ENCODE results near the gene CLK1.
"Not testable (repeated sequence)": the region's sequence is repeated elsewhere in the genome, so short reads cannot be mapped to it uniquely, and the experiment has no call there.

The CLK1 gene

DNA sequence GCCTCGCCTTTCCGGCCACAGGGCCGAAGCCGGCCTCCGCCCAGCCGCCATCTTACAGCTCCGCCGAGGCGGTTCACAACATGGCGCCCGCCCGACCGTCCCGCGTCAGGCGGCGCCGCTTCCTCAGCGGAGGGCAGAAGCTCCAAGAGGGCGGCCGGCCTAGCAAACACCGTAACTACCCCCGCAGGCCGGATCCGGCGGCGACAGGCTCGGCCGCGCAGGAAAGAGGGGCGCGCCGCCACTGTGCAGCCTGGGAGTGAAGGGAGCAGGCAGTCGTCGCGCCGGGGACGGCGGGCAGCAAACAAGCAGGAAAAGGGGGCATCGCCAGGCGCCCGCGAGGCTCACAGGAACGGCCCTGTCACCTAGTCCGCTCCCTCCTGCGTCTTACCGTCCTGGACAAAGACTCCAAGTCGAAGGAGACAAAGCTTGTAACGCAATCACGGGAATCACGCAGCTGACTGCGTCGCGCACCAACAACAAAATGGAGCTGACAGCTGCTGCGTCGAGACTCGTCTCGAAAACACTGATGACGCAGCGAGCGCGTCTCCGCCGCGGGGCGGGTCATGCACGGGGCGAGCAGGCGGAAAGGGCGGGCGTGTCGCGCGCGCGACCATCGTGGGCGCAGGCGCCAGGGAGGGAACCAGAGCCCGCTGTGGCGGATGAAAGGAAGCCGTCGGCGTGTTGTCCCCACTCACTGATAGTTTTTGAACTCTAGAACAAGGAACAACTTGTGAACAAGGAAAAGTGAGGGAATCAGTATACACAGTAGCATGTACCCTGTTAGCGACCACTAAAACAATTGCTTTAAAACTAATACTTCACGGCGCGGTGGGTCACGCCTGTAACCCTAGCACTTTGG lies at the start of gene CLK1:
Gene CLK1, minus strand, starts transcription at position 483 of the 859 bp plus-strand sequence. CDS start 2,796 bp downstream, outside the sequence.
- DNase-seq, result peak; percentile 97

DNA sequence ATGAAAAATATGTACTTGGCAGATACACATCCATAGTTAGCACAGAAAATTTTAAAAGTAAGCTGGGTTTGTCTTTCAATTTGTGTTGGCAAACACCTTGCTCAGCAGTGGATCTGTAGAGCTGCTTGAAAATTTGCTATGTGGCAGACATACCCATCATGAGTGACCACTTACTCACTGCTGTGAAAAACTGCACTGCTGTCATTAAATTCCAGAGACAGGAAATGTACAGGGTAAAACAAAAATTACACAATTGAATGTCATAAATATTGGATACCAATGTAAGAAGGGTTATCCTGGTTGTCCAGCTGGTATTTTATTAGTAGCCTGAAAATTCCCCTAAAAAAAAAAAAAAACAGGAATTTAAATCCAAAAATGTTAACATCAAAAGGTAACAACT lies 49.2 kb upstream of the CLK1 start:
- DNase-seq, result no peak

DNA sequence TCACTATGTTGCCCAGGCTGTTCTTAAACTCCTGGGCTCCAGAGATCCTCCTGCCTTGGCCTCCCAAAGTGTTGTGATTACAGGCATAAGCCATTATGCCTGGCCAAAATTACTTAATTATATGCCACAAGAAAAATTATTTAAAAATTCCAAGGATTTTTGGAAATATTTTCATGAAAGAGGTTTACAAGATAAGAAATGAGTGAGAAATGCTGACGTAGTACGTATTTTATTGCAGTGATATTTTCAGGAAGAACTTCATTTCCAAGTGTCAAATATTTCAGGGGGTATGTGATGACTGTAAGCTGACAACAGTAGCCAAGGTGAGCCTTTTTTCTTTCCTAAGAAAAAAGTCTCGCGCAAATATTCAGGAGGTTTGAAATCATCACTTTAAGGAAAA lies 45.5 kb upstream of the CLK1 start:
- DNase-seq, result no peak

DNA sequence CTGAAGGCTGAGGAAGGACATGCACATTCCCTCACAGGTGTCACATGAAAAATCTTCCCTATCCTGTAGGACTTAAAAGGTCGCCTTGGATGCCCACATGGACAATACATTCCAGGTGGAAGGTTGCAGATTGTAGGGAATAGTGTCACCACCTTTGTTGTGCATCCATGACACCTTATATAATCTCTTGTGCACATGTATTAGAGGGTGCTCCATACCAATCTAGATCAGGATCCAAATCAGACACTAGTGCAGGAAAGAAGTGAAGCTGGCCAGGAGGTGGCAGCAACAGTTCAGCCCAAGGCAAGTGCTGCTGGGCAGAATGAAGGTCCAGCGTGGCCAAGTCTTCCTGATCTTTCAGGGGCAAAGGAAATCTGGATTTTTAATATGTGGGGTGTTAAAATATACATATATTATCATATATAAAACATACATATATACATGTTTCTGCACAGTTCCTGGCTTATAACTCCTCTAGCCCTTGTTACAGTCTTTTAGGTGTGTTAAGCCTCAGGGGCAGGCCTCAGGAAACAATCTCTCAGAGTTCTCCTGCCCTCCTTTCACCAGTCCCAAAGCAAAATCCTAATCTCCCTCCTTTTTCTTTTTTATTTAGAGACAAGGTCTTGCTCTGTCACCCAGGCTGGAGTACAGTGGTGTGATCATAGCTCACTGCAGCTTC lies 41.3 kb upstream of the CLK1 start:
- DNase-seq, result peak; percentile 89

- DNase-seq, result peak; percentile 97
These were observed 37.1 kb upstream of the CLK1 start for GRCh38 chr2:200901459-200902072.

- no peak for DNase-seq
These were observed 35.0 kb upstream of the CLK1 start for GRCh38 chr2:200899482-200899881.

- DNase-seq, result peak; percentile 99
These were observed 24.5 kb upstream of the CLK1 start, which contains the start of the genes NIF3L1 and PPIL3 for GRCh38 chr2:200888704-200889625. Gene NIF3L1 (plus strand): TSS chr2:200889371. CDS start chr2:200891944, 2,573 bp downstream. Gene PPIL3 (minus strand): TSS chr2:200889077. CDS start chr2:200887615, 1,462 bp downstream.

GRCh38 chr2:200881715-200882249 lies 17.3 kb upstream of the CLK1 start:
- DNase-seq, result not testable (repeated sequence)

GRCh38 chr2:200878289-200878880 lies 13.9 kb upstream of the CLK1 start:
- no peak for DNase-seq

DNA sequence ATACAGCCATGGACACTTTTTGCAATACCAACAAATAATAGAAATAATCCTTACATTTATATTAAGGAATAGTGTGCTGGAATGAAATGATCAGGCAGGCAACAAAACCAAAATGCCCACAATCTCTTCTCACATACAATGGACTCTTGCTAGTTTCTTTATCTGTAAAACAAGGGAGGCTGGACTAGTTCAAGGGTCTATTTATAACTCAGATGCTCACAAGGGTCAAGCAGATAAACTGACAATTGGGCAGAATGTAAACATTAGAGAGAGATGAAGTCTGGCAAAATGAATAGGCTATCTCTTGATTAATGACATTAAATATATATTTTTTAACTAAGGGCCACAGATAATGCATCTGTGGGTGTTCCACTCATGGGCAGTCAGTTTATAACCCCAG lies 13.0 kb upstream of the CLK1 start:
- DNase-seq, result peak; percentile 44

DNA sequence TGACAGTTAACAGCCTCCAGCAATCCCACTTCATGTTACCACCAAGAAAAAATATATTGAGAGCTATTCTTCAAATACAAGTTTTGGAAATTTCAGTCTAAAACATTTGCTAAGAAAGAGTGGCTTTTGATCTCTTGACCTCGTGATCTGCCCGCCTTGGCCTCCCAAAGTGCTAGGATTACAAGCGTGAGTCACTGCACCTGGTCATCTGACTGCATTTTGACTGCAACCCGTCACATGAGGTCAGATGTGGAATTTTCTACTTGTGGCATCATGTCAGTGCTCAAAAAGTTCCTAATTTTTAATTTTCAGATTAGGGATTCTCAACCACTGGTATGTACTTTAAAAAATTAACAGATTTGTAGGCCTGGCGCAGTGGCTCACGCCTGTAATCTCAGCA lies 9.1 kb upstream of the CLK1 start:
- DNase-seq, result no peak

- DNase-seq, result peak; percentile 44
These were observed 6.7 kb upstream of the CLK1 start for GRCh38 chr2:200871151-200871550.

- DNase-seq, result peak; percentile 54
These were observed 4.6 kb upstream of the CLK1 start for GRCh38 chr2:200869014-200869413.

GRCh38 chr2:200863782-200864175 lies 679 bp downstream of the CLK1 start:
- no peak for DNase-seq

- DNase-seq, result peak; percentile 75
These were observed 1.9 kb downstream of the CLK1 start for GRCh38 chr2:200862532-200863000.

GRCh38 chr2:200861617-200862155 lies 2.8 kb downstream of the CLK1 start:
- no peak for DNase-seq

- DNase-seq, result no peak
These were observed 4.2 kb downstream of the CLK1 start for GRCh38 chr2:200860092-200860795.

DNA sequence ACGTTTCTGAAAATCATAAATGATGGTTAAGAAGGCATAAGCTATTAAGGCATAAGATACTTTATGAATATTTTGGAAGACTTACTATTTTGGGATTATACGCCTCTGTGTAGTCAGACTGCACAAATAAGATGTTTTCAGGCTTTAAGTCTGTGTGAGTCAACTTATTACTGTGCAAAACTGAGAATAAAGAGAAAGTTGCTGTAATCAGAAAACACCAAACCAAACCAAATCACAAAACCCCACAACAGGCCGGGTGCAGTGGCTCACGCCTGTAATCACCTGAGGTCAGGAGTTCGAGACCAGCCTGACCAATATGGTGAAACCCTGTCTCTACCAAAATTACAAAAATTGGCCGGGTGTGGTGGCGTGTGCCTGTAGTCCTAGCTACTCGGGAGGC lies 7.7 kb downstream of the CLK1 start:
- DNase-seq, result no peak

- DNase-seq, result no peak
These were observed 11.9 kb downstream of the CLK1 start for GRCh38 chr2:200852605-200853004.

- no peak for DNase-seq
These were observed 12.8 kb downstream of the CLK1 start for GRCh38 chr2:200851398-200852248.

All from hematopoietic multipotent progenitor cell treated with erythropoietin and hydrocortisone succinate and interleukin-3 and kit ligand, for 4 days (in vitro differentiated cells).